Measurements from ENCODE around the gene SPAG6. TPM values are rescaled to one million over a fixed set of nuclear protein-coding genes. Genes with fewer than 3 reads are reported as not detected.

SPAG6 gene
- total and polyA plus RNA-seq, 2 of the 8 experiments (the other 6 are each of a cell fraction or from before 2014, with no cell fraction given): 0.14 TPM; not detected in 1

GRCh38 chr10:22344781-22345300 is 455 bp upstream of the SPAG6 start:
- Histone ChIP-seq H4K8ac (ENCODE audit: extremely low read depth, insufficient read depth, low read length) (no peak overlapping the region), H3K23me2 (ENCODE audit: low read depth, low read length) (peaks cover 7% of the 10 kb centered on the region; the same call in 1 of the 2 replicates), H3K9me3 (ENCODE audit: insufficient read depth in 2 of 2, low read depth in 1 of 2, low read length in 1 of 2) (no peaks in the 10 kb centered on the region; a peak in 1 of 4 replicates), H3K36me3 (ENCODE audit: control insufficient read depth in 2 of 4, insufficient read depth in 4 of 4, low read length in 3 of 4) (no peaks in the 10 kb centered on the region; a peak in 1 of 8 replicates), H3K14ac (ENCODE audit: insufficient read length) (no peak overlapping the region), H2BK15ac (ENCODE audit: low read length) (no peak overlapping the region), H2BK5ac (ENCODE audit: low read depth, low read length) (no peak overlapping the region), H2BK20ac (ENCODE audit: low read length) (no peak overlapping the region), H4K5ac (ENCODE audit: insufficient read length, low read depth, low read length) (no peak overlapping the region), H3K56ac (replicated peaks; ENCODE audit: insufficient read length, low read depth, low read length) (no peak overlapping the region), H2AK5ac (ENCODE audit: low read depth, low read length) (no peak overlapping the region), H3K4me3 (ENCODE audit: extremely low read depth in 1 of 4, insufficient read depth in 2 of 4, low read depth in 3 of 4, low read length in 4 of 4) (peak overlapping the region; percentile 51 to 64 (median 54); a peak in 7 of 8 replicates), H3K27ac (ENCODE audit: low read depth, low read length) (no peak overlapping the region), H2AFZ (ENCODE audit: low read length) (no peak overlapping the region), H3K79me1 (ENCODE audit: low read depth, low read length) (no peaks in the 10 kb centered on the region), H3K9ac (replicated peaks in 1 of 4; ENCODE audit: extremely low read depth in 1 of 4, low read depth in 3 of 4, low read length in 3 of 4) (no peak overlapping the region), H3K4ac (replicated peaks; ENCODE audit: insufficient read length, low read depth, low read length) (peak overlapping the region; percentile 22), H3K79me2 (ENCODE audit: control insufficient read depth in 1 of 2, insufficient read depth in 2 of 2, low read length in 2 of 2) (no peaks in the 10 kb centered on the region), H2BK12ac (ENCODE audit: low read depth, low read length) (no peak overlapping the region), H4K20me1 (replicated peaks in 1 of 2; ENCODE audit: control insufficient read depth in 1 of 2, insufficient read depth in 2 of 2, low read length in 2 of 2) (peaks cover 2 to 9% of the 10 kb centered on the region in 2 experiments), H3K23ac (ENCODE audit: insufficient read length) (no peak overlapping the region), H4K91ac (replicated peaks; ENCODE audit: insufficient read length, low read length) (no peak overlapping the region), H3K4me1 (replicated peaks in 1 of 4; ENCODE audit: control insufficient read depth in 3 of 4, insufficient read depth in 4 of 4, low read length in 3 of 4) (peaks cover 0 to 5% (median 3%) of the 10 kb centered on the region in 4 experiments; a peak in 3 of 7 replicates), H3K18ac (ENCODE audit: extremely low read depth, low read length) (no peak overlapping the region), H3K4me2 (ENCODE audit: insufficient read depth in 1 of 2, low read depth in 2 of 2, low read length in 2 of 2) (peak overlapping the region; percentile 75 to 89), H3K27me3 (replicated peaks in 1 of 4; ENCODE audit: control insufficient read depth in 3 of 4, extremely low read depth in 1 of 4, insufficient read depth in 3 of 4, low read length in 3 of 4) (peaks cover 48 to 90% (median 73%) of the 10 kb centered on the region in 4 experiments), H2BK120ac (replicated peaks; ENCODE audit: low read depth, low read length) (no peak overlapping the region)
- FAIRE-seq (no peak), DNase-seq (ENCODE audit: low read depth in 1 of 2, low spot score in 2 of 2) (no peak)
- TF ChIP-seq SP1 (IDR thresholded peaks at IDR 0.05; ENCODE audit: low read depth, low read length) (0 out of 2 replicates have a peak, but pooled peaks have one; percentile 11), EZH2 (IDR thresholded peaks at IDR 0.05; ENCODE audit: low read depth, low read length, severe bottlenecking) (peak; percentile 87), KDM1A (IDR thresholded peaks at IDR 0.05; ENCODE audit: borderline replicate concordance, low read length) (no peak), ASH2L (IDR thresholded peaks at IDR 0.05; ENCODE audit: low read length) (peak; percentile 36), SUZ12 (IDR thresholded peaks at IDR 0.05; ENCODE audit: low read length) (peak; percentile 84)
- 9% methylated on average over 26 of the region's 26 CpGs; no CpG with 5 or more reads in 1 of the 2 experiments for WGBS, 2 experiments (ENCODE audit: extremely low coverage in 1 of 2, insufficient coverage in 1 of 2, insufficient read length in 1 of 2, insufficient replicate concordance in 2 of 2, low coverage in 1 of 2, low lambda C conversion rate in 2 of 2, missing lambda C conversion rate in 1 of 2)
- ChIA-PET POLR2A (ENCODE audit: partially characterized antibody) (interaction anchor here (0.7 kb wide), 1 partner anchor 91 kb away, joined by 3 read pairs; no protein-coding TSS in a partner anchor), CTCF (ENCODE audit: partially characterized antibody) (interaction anchor here (1.1 to 1.5 kb wide), 4 partner anchors 21 to 629 kb away, joined by 3 to 7 read pairs (median 4); no protein-coding TSS in a partner anchor)

All from H1 (cell line).